ENCODE results near the gene PSAPL1. TPM values are rescaled to one million over a fixed set of nuclear protein-coding genes. Genes with fewer than 3 reads are reported as not detected.
A peak's percentile ranks its signal among the peaks of the same experiment; 100 is the strongest.

Gene PSAPL1
- total and polyA plus RNA-seq, 2 of the 8 experiments (the other 6 are each of a cell fraction or from before 2014, with no cell fraction given) = 0.03 TPM; not detected in 1

DNA sequence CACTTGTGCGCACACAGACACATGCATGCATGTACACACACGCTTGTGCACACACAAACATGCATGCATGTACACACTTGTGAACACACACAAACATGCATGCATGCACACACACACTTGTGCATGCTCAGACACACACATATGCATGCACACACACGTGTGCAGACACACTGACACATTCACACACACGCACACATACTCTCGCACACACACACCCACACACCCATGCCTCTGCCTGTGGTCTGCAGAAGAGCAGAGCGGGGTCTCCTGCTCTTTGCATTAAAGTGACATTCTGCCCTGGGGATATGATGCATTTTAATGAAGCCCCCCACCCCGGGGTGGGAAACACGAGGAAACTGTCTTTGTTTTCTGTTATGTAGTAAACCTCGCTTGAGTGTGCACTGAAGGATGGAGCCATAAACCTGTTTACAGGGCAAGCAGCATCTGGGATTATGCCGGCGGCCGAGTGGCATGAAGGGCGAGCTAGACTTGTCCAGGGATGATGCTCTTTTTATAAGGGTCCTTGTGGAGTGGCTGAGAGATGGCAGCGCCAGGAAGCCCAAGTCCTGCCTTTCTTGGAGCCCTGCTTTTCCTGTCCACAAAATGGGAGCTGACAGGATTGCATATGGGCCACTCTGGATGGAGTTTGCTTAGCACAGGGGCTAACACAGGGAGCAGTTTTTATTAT is 17.8 kb downstream of the PSAPL1 start:
- Histone ChIP-seq H2BK5ac (ENCODE audit: low read depth, low read length) (no peak overlapping the region), H3K36me3 (ENCODE audit: control insufficient read depth in 2 of 4, insufficient read depth in 4 of 4, low read length in 3 of 4) (no peaks in the 10 kb centered on the region; a peak in 1 of 8 replicates), H4K8ac (ENCODE audit: extremely low read depth, insufficient read depth, low read length) (no peak overlapping the region), H3K23me2 (ENCODE audit: low read depth, low read length) (peaks cover 5% of the 10 kb centered on the region; the same call in 1 of the 2 replicates), H4K20me1 (replicated peaks in 1 of 2; ENCODE audit: control insufficient read depth in 1 of 2, insufficient read depth in 2 of 2, low read length in 2 of 2) (peaks cover 5 to 13% of the 10 kb centered on the region in 2 experiments), H2BK120ac (replicated peaks; ENCODE audit: low read depth, low read length) (no peak overlapping the region), H3K27me3 (replicated peaks in 1 of 4; ENCODE audit: control insufficient read depth in 3 of 4, extremely low read depth in 1 of 4, insufficient read depth in 3 of 4, low read length in 3 of 4) (peaks cover 30 to 57% (median 53%) of the 10 kb centered on the region in 4 experiments), H3K14ac (ENCODE audit: insufficient read length) (no peak overlapping the region), H2BK20ac (ENCODE audit: low read length) (peak overlapping the region; percentile 53; the same call in 1 of the 2 replicates), H4K5ac (ENCODE audit: insufficient read length, low read depth, low read length) (no peak overlapping the region), H3K27ac (ENCODE audit: low read depth, low read length) (no peak overlapping the region), H3K4me2 (ENCODE audit: insufficient read depth in 1 of 2, low read depth in 2 of 2, low read length in 2 of 2) (no peak overlapping the region; a peak in 1 of 4 replicates), H3K23ac (ENCODE audit: insufficient read length) (no peak overlapping the region), H3K4me1 (replicated peaks in 1 of 4; ENCODE audit: control insufficient read depth in 3 of 4, insufficient read depth in 4 of 4, low read length in 3 of 4) (peaks cover 2 to 15% (median 12%) of the 10 kb centered on the region in 4 experiments; a peak in 4 of 7 replicates), H3K56ac (replicated peaks; ENCODE audit: insufficient read length, low read depth, low read length) (no peak overlapping the region), H3K9me3 (ENCODE audit: insufficient read depth in 2 of 2, low read depth in 1 of 2, low read length in 1 of 2) (peaks cover 7 to 8% of the 10 kb centered on the region in 2 experiments; a peak in 1 of 4 replicates), H3K18ac (ENCODE audit: extremely low read depth, low read length) (no peak overlapping the region), H3K9ac (replicated peaks in 1 of 4; ENCODE audit: extremely low read depth in 1 of 4, low read depth in 3 of 4, low read length in 3 of 4) (no peak overlapping the region), H2AK5ac (ENCODE audit: low read depth, low read length) (no peak overlapping the region), H2BK15ac (ENCODE audit: low read length) (no peak overlapping the region), H3K79me1 (ENCODE audit: low read depth, low read length) (no peaks in the 10 kb centered on the region), H3K4ac (replicated peaks; ENCODE audit: insufficient read length, low read depth, low read length) (peak overlapping the region; percentile 32), H2BK12ac (ENCODE audit: low read depth, low read length) (no peak overlapping the region), H2AFZ (ENCODE audit: low read length) (no peak overlapping the region), H4K91ac (replicated peaks; ENCODE audit: insufficient read length, low read length) (no peak overlapping the region), H3K79me2 (ENCODE audit: control insufficient read depth in 1 of 2, insufficient read depth in 2 of 2, low read length in 2 of 2) (no peaks in the 10 kb centered on the region), H3K4me3 (ENCODE audit: extremely low read depth in 1 of 4, insufficient read depth in 2 of 4, low read depth in 3 of 4, low read length in 4 of 4) (no peak overlapping the region)
- ChIA-PET CTCF (ENCODE audit: partially characterized antibody) (interaction anchor here (0.7 to 1.2 kb wide), 2 partner anchors 37 to 44 kb away, joined by 3 read pairs; no protein-coding TSS in a partner anchor), POLR2A (ENCODE audit: partially characterized antibody) (no interaction called here)
- DNase-seq (ENCODE audit: low read depth in 1 of 2, low spot score in 2 of 2) (peak in 1 of 2 experiments; percentile 24), FAIRE-seq (no peak)
- 91% methylated on average over 14 of the region's 14 CpGs; no CpG with 5 or more reads in 1 of the 2 experiments for WGBS, 2 experiments (ENCODE audit: extremely low coverage in 1 of 2, insufficient coverage in 1 of 2, insufficient read length in 1 of 2, insufficient replicate concordance in 2 of 2, low coverage in 1 of 2, low lambda C conversion rate in 2 of 2, missing lambda C conversion rate in 1 of 2)
- TF ChIP-seq SUZ12 (IDR thresholded peaks at IDR 0.05; ENCODE audit: low read length) (no peak), TEAD4 (IDR thresholded peaks at IDR 0.05; ENCODE audit: low read depth, low read length) (no peak), RBBP5 (IDR thresholded peaks at IDR 0.05; ENCODE audit: borderline replicate concordance, low read depth, low read length) (no peak), BACH1 (IDR thresholded peaks at IDR 0.05; ENCODE audit: low read length) (no peak), EP300 (IDR thresholded peaks at IDR 0.05; ENCODE audit: borderline replicate concordance in 1 of 2, low read depth in 2 of 2, low read length in 2 of 2) (no peak), RAD21 (IDR thresholded peaks at IDR 0.05 in 1 of 2, conservative IDR thresholded peaks at IDR 0.05 in 1 of 2; ENCODE audit: low read depth in 2 of 2, low read length in 2 of 2) (no peak)

Data from H1 (cell line).